ENCODE data around the gene PHF14. TPM values are rescaled to one million over a fixed set of nuclear protein-coding genes. Genes with fewer than 3 reads are reported as not detected.

Gene PHF14
- total and polyA plus RNA-seq, 2 donors (not counting 1 experiment from before 2014, with no cell fraction given) = 9.6 to 43.7 TPM

GRCh38 chr7:10939911-10940703 is 33.6 kb upstream of the PHF14 start:
- Histone ChIP-seq H3K9ac (ENCODE audit: low read length) (peak overlapping the region; percentile 97), H3K4me1 (ENCODE audit: control insufficient read depth in 2 of 2, insufficient read depth in 2 of 2, low read length in 2 of 2) (peaks cover 19 to 27% of the 10 kb centered on the region in 2 donors), H3K4me2 (replicated peaks; ENCODE audit: low read depth, low read length, poor library complexity, severe bottlenecking) (peak overlapping the region; percentile 85), H3K36me3 (replicated peaks in 1 of 2; ENCODE audit: control extremely low read depth in 1 of 2, control insufficient read depth in 1 of 2, extremely low read depth in 1 of 2, insufficient read depth in 2 of 2, low read length in 1 of 2) (peaks cover 0 to 19% of the 10 kb centered on the region in 2 experiments), H4K20me1 (ENCODE audit: control insufficient read depth, insufficient read depth, low read length, poor library complexity, severe bottlenecking) (no peaks in the 10 kb centered on the region), H3K27me3 (replicated peaks in 1 of 4; ENCODE audit: control extremely low read depth in 1 of 4, control insufficient read depth in 3 of 4, insufficient read depth in 4 of 4, low read length in 3 of 4) (no peaks in the 10 kb centered on the region), H3K9me3 (ENCODE audit: control extremely low read depth in 1 of 3, control insufficient read depth in 2 of 3, insufficient read depth in 1 of 3, low read length in 2 of 3) (no peaks in the 10 kb centered on the region), H2AFZ (ENCODE audit: insufficient read depth, low read depth, low read length, poor library complexity, severe bottlenecking) (peak overlapping the region; percentile 94), H3K27ac (ENCODE audit: low read length in 2 of 2) (peak overlapping the region; percentile 93 to 94), H3K4me3 (ENCODE audit: control extremely low read depth in 1 of 5, extremely low read depth in 1 of 5, insufficient read depth in 1 of 5, low read depth in 2 of 5, low read length in 4 of 5) (peak overlapping the region; percentile 81 to 99 (median 90)), H3K79me2 (ENCODE audit: control insufficient read depth, insufficient read depth, low read length) (peaks cover 33% of the 10 kb centered on the region)
- WGBS (ENCODE audit: insufficient coverage) = under 1% methylated on average over 56 of the region's 61 CpGs
- POLR2A ChIA-PET = interaction anchor here (0.7 to 3.5 kb wide), 3 partner anchors 34 to 1270 kb away, joined by 3 to 33 read pairs (median 12); partner anchors contain the start of gene PHF14
- H3K4me3 Mint-ChIP-seq = no peak overlapping the region
- peak; percentile 98 for DNase-seq
- intact Hi-C loops (cut with micrococcal nuclease) = loop anchor here (1.0 to 10.0 kb wide), 3 partner anchors 33 to 1272 kb away; partner anchors contain the start of genes PHF14 and TMEM106B
- no peaks in the 10 kb centered on the region for H3K27me3 Mint-ChIP-seq
- peaks cover 13% of the 10 kb centered on the region for H3K4me1 Mint-ChIP-seq
- CTCF ChIA-PET = interaction anchor here (1.0 to 2.5 kb wide), 5 partner anchors 28 to 271 kb away, joined by 4 to 14 read pairs (median 4); partner anchors contain the start of gene PHF14
- peak; percentile 89 for ATAC-seq (ENCODE audit: low read depth)
- TF ChIP-seq CTCF (IDR thresholded peaks at IDR 0.05) (no peak), EZH2 (IDR thresholded peaks at IDR 0.05; ENCODE audit: borderline replicate concordance, insufficient read depth, low read depth, low read length, poor library complexity, severe bottlenecking) (no peak)
- H3K9me3 Mint-ChIP-seq (ENCODE audit: insufficient read depth) = no peaks in the 10 kb centered on the region
- no peak overlapping the region for H3K27ac Mint-ChIP-seq
